AG04449 (cell line): ENCODE measurements around the gene MAPRE2.

Experiments
- CTCF ChIA-PET: fragments of 350-600 bp; formaldehyde crosslinking; extraction: SDS; loops from one replicate; lab custom pipeline; 2021; ENCODE audit warnings: antibody characterized with exemption; lab: Yijun Ruan, JAX
- POLR2A ChIA-PET: fragments of 400-600, 350-600 bp; formaldehyde crosslinking; extraction: SDS; loops from one replicate; lab custom pipeline; 2020; ENCODE audit warnings: antibody characterized with exemption, inconsistent platforms; lab: Yijun Ruan, JAX
- DNase-seq: peaks from one replicate; pipeline ENCODE4 v3.0.0-alpha.2; 2010; ENCODE audit warnings: low read depth, low spot score
- H3K4me3 ChIP-seq: 2 replicates; pipeline ENCODE4 v1.5.1; 2011; ENCODE audit warnings: low read depth, mild to moderate bottlenecking, control low read depth, low read length
- TF ChIP-seq, protein P1 (sequence below): IDR thresholded peaks from one replicate; pipeline ENCODE4 v1.5.1; 2011; ENCODE audit warnings: mild to moderate bottlenecking, moderate library complexity, low read length, control low read depth, inconsistent platforms; ENCODE audit not compliant: insufficient read depth; ENCODE audit errors: missing control alignments

Gene MAPRE2

DNA sequence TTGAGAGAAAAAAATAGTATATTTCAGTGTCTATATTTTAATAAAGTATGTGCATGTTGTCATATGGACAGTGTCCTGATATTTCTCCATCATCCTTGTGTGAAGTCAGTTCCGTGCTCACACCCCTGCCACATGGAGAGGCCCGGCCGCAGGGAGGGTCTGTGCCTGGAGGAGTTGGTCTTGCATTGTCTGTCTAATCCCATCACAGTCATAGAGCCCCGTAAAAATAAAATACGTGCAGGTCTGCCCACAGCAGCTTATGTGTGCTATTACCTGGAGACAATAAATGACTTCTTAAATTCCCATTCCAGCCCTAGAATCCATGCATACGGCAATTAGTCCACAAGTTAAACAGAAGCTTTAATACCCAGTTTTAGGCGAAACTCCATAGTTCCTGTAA is 20.1 kb downstream of the MAPRE2 start:
- TF ChIP-seq, protein P1, sequence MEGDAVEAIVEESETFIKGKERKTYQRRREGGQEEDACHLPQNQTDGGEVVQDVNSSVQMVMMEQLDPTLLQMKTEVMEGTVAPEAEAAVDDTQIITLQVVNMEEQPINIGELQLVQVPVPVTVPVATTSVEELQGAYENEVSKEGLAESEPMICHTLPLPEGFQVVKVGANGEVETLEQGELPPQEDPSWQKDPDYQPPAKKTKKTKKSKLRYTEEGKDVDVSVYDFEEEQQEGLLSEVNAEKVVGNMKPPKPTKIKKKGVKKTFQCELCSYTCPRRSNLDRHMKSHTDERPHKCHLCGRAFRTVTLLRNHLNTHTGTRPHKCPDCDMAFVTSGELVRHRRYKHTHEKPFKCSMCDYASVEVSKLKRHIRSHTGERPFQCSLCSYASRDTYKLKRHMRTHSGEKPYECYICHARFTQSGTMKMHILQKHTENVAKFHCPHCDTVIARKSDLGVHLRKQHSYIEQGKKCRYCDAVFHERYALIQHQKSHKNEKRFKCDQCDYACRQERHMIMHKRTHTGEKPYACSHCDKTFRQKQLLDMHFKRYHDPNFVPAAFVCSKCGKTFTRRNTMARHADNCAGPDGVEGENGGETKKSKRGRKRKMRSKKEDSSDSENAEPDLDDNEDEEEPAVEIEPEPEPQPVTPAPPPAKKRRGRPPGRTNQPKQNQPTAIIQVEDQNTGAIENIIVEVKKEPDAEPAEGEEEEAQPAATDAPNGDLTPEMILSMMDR = no peak
- CTCF ChIA-PET = interaction anchor here (1.3 kb wide), 1 partner anchor 82 kb away, joined by 4 read pairs; no protein-coding TSS in a partner anchor
- POLR2A ChIA-PET = no interaction called here
- H3K4me3 ChIP-seq = no peak overlapping the region
- DNase-seq = no peak

DNA sequence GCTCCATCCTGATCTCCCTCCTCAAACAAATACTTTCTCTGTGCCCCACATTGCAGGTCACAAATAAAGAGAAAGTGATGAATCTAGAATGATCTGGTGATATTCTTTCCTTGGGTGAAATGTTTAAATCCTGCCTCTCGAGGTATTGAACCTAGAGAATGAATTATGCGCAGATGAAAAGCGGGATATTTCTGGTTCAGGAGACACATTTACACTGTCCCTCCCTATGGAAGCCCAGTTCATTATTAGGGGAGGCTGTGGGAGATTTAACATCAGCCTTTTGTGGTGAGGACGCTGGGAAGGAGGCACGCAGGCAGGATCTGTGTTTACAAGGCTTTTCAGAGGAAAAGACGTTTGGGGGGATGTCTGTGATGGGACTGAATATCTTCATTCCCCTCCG is 20.6 kb downstream of the MAPRE2 start:
- CTCF ChIA-PET = no interaction called here
- TF ChIP-seq, protein P1 = no peak
- DNase-seq = no peak
- POLR2A ChIA-PET = no interaction called here
- no peak overlapping the region for H3K4me3 ChIP-seq

DNA sequence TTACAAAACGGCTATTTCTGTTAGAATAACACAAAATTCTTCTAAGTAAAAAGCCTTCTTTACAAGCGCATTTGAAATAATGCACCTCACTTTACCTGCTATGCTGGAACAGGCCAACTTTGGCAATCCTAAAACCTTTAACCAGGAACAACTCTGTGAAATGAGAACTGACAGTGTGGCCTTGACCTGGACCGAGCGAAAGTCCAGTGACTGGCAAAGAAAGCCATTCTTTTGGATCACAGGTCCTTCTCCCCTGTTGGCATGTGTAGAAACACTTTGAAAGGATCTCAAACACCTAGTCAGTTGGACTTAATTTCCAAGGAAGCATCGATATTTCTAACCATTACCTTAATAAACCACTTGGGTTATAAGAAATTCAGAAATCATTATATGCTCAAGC is 21.2 kb downstream of the MAPRE2 start:
- TF ChIP-seq, protein P1 = no peak

DNA sequence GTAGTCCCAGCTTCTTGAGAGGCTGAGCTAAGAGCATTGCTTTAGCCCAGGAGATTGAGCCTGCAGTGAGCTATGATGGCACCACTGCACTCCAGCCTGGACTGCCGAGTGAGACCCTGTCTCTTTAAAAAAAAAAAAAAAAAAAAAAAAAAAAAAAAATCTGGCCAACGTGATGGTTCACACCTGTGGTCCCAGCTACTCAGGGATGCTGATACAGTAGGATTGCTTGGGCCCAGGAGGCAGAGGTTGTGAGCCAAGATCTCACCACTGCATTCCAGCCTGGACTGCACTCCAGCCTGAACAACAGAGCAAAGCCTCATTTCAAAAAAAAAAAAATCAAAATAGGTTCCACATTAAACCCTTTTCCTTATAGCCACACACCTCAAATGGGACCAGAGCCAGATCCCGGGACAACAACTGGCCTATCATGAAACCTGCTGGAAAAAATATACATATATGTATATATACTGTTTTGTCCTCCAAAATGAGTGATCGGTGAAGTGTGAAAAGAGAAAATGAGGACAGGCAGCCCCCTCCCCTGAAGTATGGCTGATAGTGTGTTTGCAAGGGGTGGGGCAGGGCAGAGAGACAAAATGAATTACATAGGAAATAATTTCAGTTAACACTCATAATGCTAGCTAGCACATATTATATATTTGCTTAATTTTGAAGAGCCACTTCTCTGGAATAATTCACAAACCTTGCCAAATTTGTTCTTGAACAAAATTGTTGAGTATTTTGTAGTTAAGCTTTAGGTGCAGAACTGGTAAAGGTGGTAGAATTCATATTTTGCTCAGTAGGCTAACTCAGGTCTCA is 22.9 kb downstream of the MAPRE2 start:
- TF ChIP-seq, protein P1 = no peak
- ChIA-PET POLR2A (no interaction called here), CTCF (no interaction called here)
- no peak overlapping the region for H3K4me3 ChIP-seq
- DNase-seq = no peak

More for the DNA sequence above, 21.2 kb downstream of the MAPRE2 start:
- ChIA-PET CTCF (no interaction called here), POLR2A (no interaction called here)
- H3K4me3 ChIP-seq = no peak overlapping the region
- DNase-seq = no peak

DNA sequence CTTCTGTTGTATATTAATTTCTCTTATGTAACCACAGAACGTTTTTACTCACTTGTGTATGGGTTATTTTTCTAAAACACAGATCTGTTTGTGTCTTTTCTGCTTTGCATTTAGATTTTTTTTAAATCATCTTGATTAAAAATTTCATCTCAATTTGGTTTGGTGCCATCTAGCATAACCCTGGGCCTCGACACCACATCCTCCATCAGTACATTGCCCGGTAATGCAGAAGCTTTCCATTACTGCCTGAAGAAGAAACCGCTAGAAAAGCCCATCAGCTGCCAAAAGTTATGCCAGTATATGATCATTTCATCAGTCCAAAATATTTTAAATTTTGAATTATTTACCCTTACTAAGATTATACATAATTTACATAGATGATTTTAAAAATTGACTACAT is 26.2 kb downstream of the MAPRE2 start:
- no peak for DNase-seq
- H3K4me3 ChIP-seq = no peak overlapping the region
- ChIA-PET POLR2A (no interaction called here), CTCF (no interaction called here)
- TF ChIP-seq, protein P1 = no peak

- TF ChIP-seq, protein P1 = no peak
- ChIA-PET CTCF (no interaction called here), POLR2A (no interaction called here)
- no peak for DNase-seq
- H3K4me3 ChIP-seq = no peak overlapping the region
These were observed 30.6 kb downstream of the MAPRE2 start for GRCh38 chr18:35071819-35072247.
